ENCODE data around the gene MRPL9. TPM values are rescaled to one million over a fixed set of nuclear protein-coding genes. Genes with fewer than 3 reads are reported as not detected.

MRPL9 gene
- total RNA-seq, 1 donor from 2014 or later, result 86.4 TPM

- no peaks in the 10 kb centered on the region for H3K36me3 Mint-ChIP-seq
- H3F3A ChIP-seq (ENCODE audit: low read depth), result peaks cover 10% of the 10 kb centered on the region
- H3K4me3 Mint-ChIP-seq, result no peak overlapping the region
- peaks cover 10% of the 10 kb centered on the region for H3K4me1 ChIP-seq
- no peaks in the 10 kb centered on the region for H3K9me3 ChIP-seq (ENCODE audit: low read depth)
- peaks cover 9% of the 10 kb centered on the region for H3K27me3 Mint-ChIP-seq (ENCODE audit: insufficient read depth, low read depth)
- no peak overlapping the region for H3K4me3 ChIP-seq
- H3K9me3 Mint-ChIP-seq, result no peaks in the 10 kb centered on the region
- peak overlapping the region; percentile 63 for H2AFZ ChIP-seq (replicated peaks)
- no peaks in the 10 kb centered on the region for H3K79me2 ChIP-seq (ENCODE audit: low read depth)
- no peaks in the 10 kb centered on the region for H3K36me3 ChIP-seq
- no peaks in the 10 kb centered on the region for H4K20me1 ChIP-seq (ENCODE audit: low read depth)
- no peak overlapping the region for H3K4me2 ChIP-seq
- no peak overlapping the region for H3K27ac Mint-ChIP-seq
- DNase-seq (ENCODE audit: low spot score), result no peak
- TF ChIP-seq CTCF (IDR thresholded peaks at IDR 0.05) (no peak), EZH2phosphoT487 (IDR thresholded peaks at IDR 0.05) (no peak), EZH2 (IDR thresholded peaks at IDR 0.05) (no peak)
- peak overlapping the region; percentile 32 for H3K9ac ChIP-seq
- H3K4me1 Mint-ChIP-seq, result peaks cover 15% of the 10 kb centered on the region
- no peak overlapping the region for H3K27ac ChIP-seq
- no peaks in the 10 kb centered on the region for H3K27me3 ChIP-seq
Measured at GRCh38 chr1:151798571-151798970, 35.3 kb upstream of the MRPL9 start.

GRCh38 chr1:151790940-151791651 lies 27.8 kb upstream of the MRPL9 start:
- H2AFZ ChIP-seq (replicated peaks), result peak overlapping the region; percentile 55
- H3K27ac ChIP-seq, result no peak overlapping the region
- peak overlapping the region; percentile 80 for H3K4me3 ChIP-seq
- H3K4me3 Mint-ChIP-seq, result peak overlapping the region; percentile 93
- H3K9ac ChIP-seq, result peak overlapping the region; percentile 12
- H4K20me1 ChIP-seq (ENCODE audit: low read depth), result no peaks in the 10 kb centered on the region
- H3K9me3 Mint-ChIP-seq, result no peaks in the 10 kb centered on the region
- peaks cover 17% of the 10 kb centered on the region for H3K4me1 Mint-ChIP-seq
- H3K27me3 ChIP-seq, result peaks cover 9% of the 10 kb centered on the region
- H3K36me3 Mint-ChIP-seq, result no peaks in the 10 kb centered on the region
- H3F3A ChIP-seq (ENCODE audit: low read depth), result peaks cover 13% of the 10 kb centered on the region
- H3K36me3 ChIP-seq, result no peaks in the 10 kb centered on the region
- peaks cover 7% of the 10 kb centered on the region for H3K27me3 Mint-ChIP-seq (ENCODE audit: insufficient read depth, low read depth)
- no peaks in the 10 kb centered on the region for H3K79me2 ChIP-seq (ENCODE audit: low read depth)
- no peaks in the 10 kb centered on the region for H3K9me3 ChIP-seq (ENCODE audit: low read depth)
- TF ChIP-seq EZH2phosphoT487 (IDR thresholded peaks at IDR 0.05) (peak; percentile 50), EZH2 (IDR thresholded peaks at IDR 0.05) (no peak)
- DNase-seq (ENCODE audit: low spot score), result peak; percentile 65
- H3K27ac Mint-ChIP-seq, result peak overlapping the region; percentile 63
- peak overlapping the region; percentile 95 for H3K4me2 ChIP-seq
- peaks cover 13% of the 10 kb centered on the region for H3K4me1 ChIP-seq

- no peaks in the 10 kb centered on the region for H3K9me3 Mint-ChIP-seq
- H3F3A ChIP-seq (ENCODE audit: low read depth), result peaks cover 13% of the 10 kb centered on the region
- H3K27ac ChIP-seq, result no peak within 1 kb of the TSS
- peaks cover 6% of the 10 kb centered on the region for H3K27me3 Mint-ChIP-seq (ENCODE audit: insufficient read depth, low read depth)
- peak within 1 kb of the TSS; percentile 93 for H2AFZ ChIP-seq (replicated peaks)
- TF ChIP-seq EZH2 (IDR thresholded peaks at IDR 0.05) (peak; percentile 18), CTCF (IDR thresholded peaks at IDR 0.05) (peak; percentile 41), EZH2phosphoT487 (IDR thresholded peaks at IDR 0.05) (no peak)
- no peaks in the 10 kb centered on the region for H3K79me2 ChIP-seq (ENCODE audit: low read depth)
- no peaks in the 10 kb centered on the region for H3K36me3 ChIP-seq
- H3K4me3 Mint-ChIP-seq, result peak within 1 kb of the TSS; percentile 93
- DNase-seq (ENCODE audit: low spot score), result peak; percentile 99
- H4K20me1 ChIP-seq (ENCODE audit: low read depth), result no peaks in the 10 kb centered on the region
- peaks cover 9% of the 10 kb centered on the region for H3K27me3 ChIP-seq
- peaks cover 13% of the 10 kb centered on the region for H3K4me1 ChIP-seq
- peaks cover 17% of the 10 kb centered on the region for H3K4me1 Mint-ChIP-seq
- peak within 1 kb of the TSS; percentile 95 for H3K4me2 ChIP-seq
- peak within 1 kb of the TSS; percentile 12 for H3K9ac ChIP-seq
- no peaks in the 10 kb centered on the region for H3K36me3 Mint-ChIP-seq
- no peaks in the 10 kb centered on the region for H3K9me3 ChIP-seq (ENCODE audit: low read depth)
- peak within 1 kb of the TSS; percentile 20 for H3K27ac Mint-ChIP-seq
- peak within 1 kb of the TSS; percentile 80 for H3K4me3 ChIP-seq
Measured at GRCh38 chr1:151790071-151790939, 27.0 kb upstream of the MRPL9 start, which contains the start of gene TDRKH. Gene TDRKH, minus strand, starts transcription at chr1:151790500. Its CDS starts 7,478 bp downstream, at chr1:151783022.
